C4-2B (cell line): ENCODE measurements around the gene CIAO3.

Experiments
- ZFX ChIP-seq: fragments of 450-650 bp; IDR thresholded peaks from 2 replicates; pipeline ENCODE4 v1.6.1; 2017
- TF ChIP-seq, protein P1 (sequence below): fragments of 450-650 bp; conservative IDR thresholded peaks from 2 replicates; pipeline ENCODE4 v1.5.1; 2017; ENCODE audit warnings: mild to moderate bottlenecking

DNA sequence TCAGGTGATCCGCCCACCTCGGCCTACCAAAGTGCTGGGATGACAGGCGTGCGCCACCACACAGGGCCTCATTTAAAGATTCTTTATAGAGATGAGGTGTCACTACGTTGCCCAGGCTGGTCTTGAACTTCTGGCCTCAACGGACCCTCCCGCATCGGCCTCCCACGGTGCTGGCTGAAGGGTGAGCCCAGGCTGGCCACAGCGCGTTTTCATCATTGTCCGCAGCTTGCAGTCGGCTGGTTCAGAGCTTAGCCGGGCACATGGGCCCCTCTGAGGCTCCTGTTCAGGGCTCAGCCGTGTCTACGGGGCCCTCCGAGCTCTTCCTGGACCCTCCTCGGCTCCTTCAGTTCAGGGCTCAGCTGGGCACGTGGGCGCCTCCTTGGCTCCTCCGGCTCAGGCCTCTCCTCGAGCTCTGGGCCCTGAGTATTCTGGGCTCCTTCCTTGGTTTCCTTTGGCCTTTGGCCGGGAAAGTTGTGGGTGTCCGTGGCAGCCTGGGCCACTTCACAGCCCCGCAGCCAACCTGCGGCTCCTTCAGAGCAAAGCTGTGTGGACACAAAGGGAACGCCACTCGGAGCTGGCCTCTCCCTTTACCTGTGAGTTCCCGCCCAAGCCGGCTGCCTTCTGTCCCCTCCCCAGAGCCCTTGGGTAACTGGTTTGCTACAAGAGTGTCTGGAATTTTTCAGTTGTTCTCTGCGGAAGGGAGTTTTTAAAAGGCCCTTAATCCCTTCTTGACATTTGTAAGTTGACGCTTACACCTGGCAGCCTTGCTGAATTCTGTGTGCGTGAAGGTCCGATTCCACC, 18.5 kb upstream of the CIAO3 start:
- TF ChIP-seq, protein P1, sequence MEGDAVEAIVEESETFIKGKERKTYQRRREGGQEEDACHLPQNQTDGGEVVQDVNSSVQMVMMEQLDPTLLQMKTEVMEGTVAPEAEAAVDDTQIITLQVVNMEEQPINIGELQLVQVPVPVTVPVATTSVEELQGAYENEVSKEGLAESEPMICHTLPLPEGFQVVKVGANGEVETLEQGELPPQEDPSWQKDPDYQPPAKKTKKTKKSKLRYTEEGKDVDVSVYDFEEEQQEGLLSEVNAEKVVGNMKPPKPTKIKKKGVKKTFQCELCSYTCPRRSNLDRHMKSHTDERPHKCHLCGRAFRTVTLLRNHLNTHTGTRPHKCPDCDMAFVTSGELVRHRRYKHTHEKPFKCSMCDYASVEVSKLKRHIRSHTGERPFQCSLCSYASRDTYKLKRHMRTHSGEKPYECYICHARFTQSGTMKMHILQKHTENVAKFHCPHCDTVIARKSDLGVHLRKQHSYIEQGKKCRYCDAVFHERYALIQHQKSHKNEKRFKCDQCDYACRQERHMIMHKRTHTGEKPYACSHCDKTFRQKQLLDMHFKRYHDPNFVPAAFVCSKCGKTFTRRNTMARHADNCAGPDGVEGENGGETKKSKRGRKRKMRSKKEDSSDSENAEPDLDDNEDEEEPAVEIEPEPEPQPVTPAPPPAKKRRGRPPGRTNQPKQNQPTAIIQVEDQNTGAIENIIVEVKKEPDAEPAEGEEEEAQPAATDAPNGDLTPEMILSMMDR, result no peak
- no peak for TF ChIP-seq ZFX
